ENCODE data around the gene DDTL. TPM values are rescaled to one million over a fixed set of nuclear protein-coding genes. Genes with fewer than 3 reads are reported as not detected.

DDTL gene
- total and polyA plus RNA-seq, 2 of the 8 experiments (the other 6 are each of a cell fraction or from before 2014, with no cell fraction given) = 2.1 to 3.1 TPM

DNA sequence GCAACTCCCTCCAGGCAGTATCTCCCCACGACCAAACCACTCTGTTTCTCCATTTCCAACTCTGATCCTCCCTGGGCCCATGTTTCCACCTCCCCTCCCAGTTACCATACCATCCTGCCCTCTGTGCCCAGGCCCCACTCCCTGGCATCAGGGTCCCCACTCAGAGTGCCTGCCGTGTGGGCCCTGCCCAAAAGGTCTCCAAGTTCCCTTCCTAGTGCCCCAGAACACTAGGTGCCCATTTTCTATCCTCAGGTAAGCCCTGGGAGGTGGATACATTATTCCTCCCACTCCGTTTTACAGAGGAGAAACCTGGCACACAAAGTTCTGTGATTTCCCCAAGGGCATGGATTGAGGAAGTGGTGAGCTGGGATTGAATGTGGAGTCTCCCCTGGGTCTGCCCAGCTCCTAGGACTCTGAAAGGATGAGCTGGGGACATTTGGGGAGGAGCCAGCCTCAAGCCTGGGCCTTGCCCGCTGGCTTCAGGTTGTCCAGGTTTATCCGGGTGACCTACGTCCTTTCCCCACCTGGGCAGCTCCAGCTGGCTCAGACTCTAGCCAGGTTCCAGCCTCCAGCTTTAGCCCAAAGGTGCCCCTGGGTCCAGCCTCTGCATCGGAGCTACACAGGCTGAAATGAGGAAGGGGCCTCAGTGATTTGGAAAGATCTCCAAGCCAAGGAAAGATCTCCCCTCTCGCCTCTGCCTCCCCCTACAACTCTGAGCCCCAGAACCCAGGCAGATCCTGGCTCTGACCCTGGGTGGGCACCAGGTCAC lies 40.7 kb downstream of the DDTL start (continued):
- TF ChIP-seq, protein P1, sequence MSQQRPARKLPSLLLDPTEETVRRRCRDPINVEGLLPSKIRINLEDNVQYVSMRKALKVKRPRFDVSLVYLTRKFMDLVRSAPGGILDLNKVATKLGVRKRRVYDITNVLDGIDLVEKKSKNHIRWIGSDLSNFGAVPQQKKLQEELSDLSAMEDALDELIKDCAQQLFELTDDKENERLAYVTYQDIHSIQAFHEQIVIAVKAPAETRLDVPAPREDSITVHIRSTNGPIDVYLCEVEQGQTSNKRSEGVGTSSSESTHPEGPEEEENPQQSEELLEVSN (IDR thresholded peaks at IDR 0.05) = no peak
- TF ChIP-seq, protein P2, sequence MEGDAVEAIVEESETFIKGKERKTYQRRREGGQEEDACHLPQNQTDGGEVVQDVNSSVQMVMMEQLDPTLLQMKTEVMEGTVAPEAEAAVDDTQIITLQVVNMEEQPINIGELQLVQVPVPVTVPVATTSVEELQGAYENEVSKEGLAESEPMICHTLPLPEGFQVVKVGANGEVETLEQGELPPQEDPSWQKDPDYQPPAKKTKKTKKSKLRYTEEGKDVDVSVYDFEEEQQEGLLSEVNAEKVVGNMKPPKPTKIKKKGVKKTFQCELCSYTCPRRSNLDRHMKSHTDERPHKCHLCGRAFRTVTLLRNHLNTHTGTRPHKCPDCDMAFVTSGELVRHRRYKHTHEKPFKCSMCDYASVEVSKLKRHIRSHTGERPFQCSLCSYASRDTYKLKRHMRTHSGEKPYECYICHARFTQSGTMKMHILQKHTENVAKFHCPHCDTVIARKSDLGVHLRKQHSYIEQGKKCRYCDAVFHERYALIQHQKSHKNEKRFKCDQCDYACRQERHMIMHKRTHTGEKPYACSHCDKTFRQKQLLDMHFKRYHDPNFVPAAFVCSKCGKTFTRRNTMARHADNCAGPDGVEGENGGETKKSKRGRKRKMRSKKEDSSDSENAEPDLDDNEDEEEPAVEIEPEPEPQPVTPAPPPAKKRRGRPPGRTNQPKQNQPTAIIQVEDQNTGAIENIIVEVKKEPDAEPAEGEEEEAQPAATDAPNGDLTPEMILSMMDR (IDR thresholded peaks at IDR 0.05; ENCODE audit: control extremely low read depth in 1 of 3, insufficient read depth in 1 of 3, low read depth in 1 of 3, low read length in 3 of 3) = no peak

Measured in H1 (cell line).